Immature natural killer cell (primary cell): ENCODE results near the gene ENO1. TPM values are rescaled to one million over a fixed set of nuclear protein-coding genes. Genes with fewer than 3 reads are reported as not detected.
"Not testable (repeated sequence)": the region's sequence is repeated elsewhere in the genome, so short reads cannot be mapped to it uniquely, and the experiment has no call there.

Source experiments
- DNase-seq, 3 donors: peaks; one replicate each; pipeline ENCODE4 v3.0.0; 2022; ENCODE audit warnings: mixed read lengths in 1 of 3
- H3K27ac Mint-ChIP-seq, 6 donors: one replicate each; pipeline ENCODE4 v1.8.0; 2020; ENCODE audit warnings: mixed read lengths in 6 of 6, mild to moderate bottlenecking in 5 of 6, inconsistent platforms in 4 of 6, moderate library complexity in 3 of 6
- H3K27me3 Mint-ChIP-seq, 3 donors: one replicate each; pipeline ENCODE4 v1.8.0; 2020 to 2021; ENCODE audit warnings: low read depth in 3 of 3, mild to moderate bottlenecking in 3 of 3, mixed read lengths in 3 of 3, moderate library complexity in 3 of 3, inconsistent platforms in 1 of 3
- H3K36me3 Mint-ChIP-seq, 3 donors: one replicate each; pipeline ENCODE4 v1.8.0; 2020; ENCODE audit warnings: mixed read lengths in 3 of 3, inconsistent platforms in 2 of 3, mild to moderate bottlenecking in 2 of 3
- H3K4me1 Mint-ChIP-seq, 2 donors: one replicate each; pipeline ENCODE4 v1.8.0; 2020; ENCODE audit warnings: inconsistent platforms in 2 of 2, mild to moderate bottlenecking in 2 of 2, mixed read lengths in 2 of 2, moderate library complexity in 1 of 2
- H3K4me3 Mint-ChIP-seq, 5 donors: one replicate each; pipeline ENCODE4 v1.8.0; 2020; ENCODE audit warnings: mild to moderate bottlenecking in 5 of 5, mixed read lengths in 5 of 5, inconsistent platforms in 3 of 5, moderate library complexity in 3 of 5
- H3K9me3 Mint-ChIP-seq, 6 donors: one replicate each; pipeline ENCODE4 v1.8.0; 2020; ENCODE audit warnings: mild to moderate bottlenecking in 6 of 6, mixed read lengths in 6 of 6, inconsistent platforms in 4 of 6, moderate library complexity in 3 of 6
- polyA plus RNA-seq, 3 donors: library from polyadenylated mRNA; unstranded; fragments of 300-500 nt; fragmentation: Illumina TruSeq; gene quantifications; one replicate each; pipeline ENCODE4 v1.2.3, GENCODE V29; 2021

ENO1 gene
- polyA plus RNA-seq = 100 to 1,000 TPM; 856 to 982 (median 955) TPM

DNA sequence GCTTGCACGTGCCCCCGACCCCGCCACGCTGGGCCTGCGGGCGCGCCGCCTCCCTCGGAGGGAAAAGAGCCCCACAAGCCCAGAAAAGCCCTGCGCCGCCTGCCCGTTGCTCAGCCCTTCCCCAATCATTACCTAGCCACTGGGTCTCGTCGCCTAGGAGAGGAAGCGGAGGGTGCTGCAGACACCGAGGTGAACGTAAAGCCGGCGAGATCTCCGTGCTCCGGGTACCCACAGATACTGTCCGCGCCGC is at the start of gene ENO1:
TSS of gene ENO1 (minus strand) at position 239 of the 250 bp plus-strand sequence. CDS start 3,778 bp downstream, outside the sequence.
- DNase-seq = no peak
- Mint-ChIP-seq H3K27me3 (peaks cover 5 to 25% (median 24%) of the 10 kb centered on the region in 3 donors), H3K4me1 (peaks cover 47 to 56% of the 10 kb centered on the region in 2 donors), H3K9me3 (peaks cover 0 to 2% (median 0%) of the 10 kb centered on the region in 6 donors), H3K27ac (peak within 1 kb of the TSS; percentile 95 to 98 (median 97)), H3K4me3 (peak within 1 kb of the TSS; percentile 92 to 95 (median 92)), H3K36me3 (peaks cover 0 to 7% (median 2%) of the 10 kb centered on the region in 3 donors)

DNA sequence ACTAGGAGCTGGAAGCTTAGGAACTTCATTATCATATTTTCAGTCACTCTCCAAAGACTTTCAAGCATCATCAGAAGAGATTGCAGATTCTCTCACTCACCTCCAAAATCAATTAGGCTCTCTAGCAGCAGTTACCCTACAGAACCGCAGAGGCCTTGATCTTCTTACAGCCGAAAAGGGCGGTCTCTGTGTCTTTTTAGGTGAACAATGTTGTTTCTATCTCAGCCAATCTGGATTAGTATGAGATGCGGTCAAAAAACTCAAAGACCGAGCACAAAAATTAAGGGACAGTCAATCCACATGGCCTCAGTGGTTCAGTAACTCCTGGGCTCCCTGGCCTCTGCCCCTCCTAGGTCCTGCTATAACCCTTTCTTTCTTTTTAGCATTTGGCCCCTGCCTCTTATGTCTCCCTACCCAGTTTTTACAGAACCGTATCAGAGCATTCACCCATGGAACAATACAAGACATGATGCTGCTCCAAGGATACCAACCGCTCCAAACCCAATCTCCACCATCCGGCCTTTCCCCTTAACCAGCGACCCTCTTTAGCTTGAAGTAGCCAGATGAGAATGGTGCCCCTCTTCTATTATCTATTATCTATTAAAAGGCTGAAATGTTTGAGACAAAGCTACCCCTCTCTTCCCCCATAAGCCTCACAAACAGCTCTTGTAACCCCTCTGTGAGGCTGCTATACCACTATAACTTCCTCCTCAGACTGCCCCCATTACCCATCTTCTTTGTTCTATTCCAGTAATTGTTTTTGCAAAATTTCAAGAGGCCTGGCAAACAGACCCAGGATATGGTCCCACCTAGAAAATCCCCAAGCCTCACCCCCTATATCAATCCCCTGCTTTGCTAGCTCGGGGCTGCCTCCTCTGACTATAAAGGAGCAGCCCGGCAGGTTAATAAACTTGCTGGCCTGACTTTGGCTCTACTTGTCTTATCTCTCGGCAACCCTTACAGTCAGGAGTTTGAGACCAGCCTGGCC is 48.5 kb upstream of the ENO1 start:
- no peaks in the 10 kb centered on the region for H3K9me3 Mint-ChIP-seq
- H3K36me3 Mint-ChIP-seq = no peaks in the 10 kb centered on the region
- no peak for DNase-seq
- H3K4me1 Mint-ChIP-seq = no peaks in the 10 kb centered on the region
- no peak overlapping the region for H3K4me3 Mint-ChIP-seq
- no peak overlapping the region for H3K27ac Mint-ChIP-seq
- H3K27me3 Mint-ChIP-seq = no peaks in the 10 kb centered on the region

DNA sequence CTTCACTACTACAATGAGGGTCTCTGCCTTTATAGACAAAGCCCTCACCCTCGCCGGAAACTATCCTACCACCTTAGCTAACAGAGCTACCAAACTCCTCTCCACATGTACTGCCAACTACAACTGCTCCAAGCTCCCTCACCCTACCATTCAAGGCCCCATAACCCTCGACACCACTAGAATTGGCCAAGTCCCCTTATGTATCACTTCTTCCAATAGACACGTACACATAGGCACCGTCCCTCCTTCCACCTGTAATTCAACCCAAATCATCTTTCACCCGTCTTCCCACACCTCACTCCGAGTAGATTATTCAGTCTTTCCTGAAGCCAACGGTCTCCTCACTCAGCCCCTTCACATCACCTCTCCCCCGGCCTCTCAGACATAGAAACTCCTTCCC is 47.5 kb upstream of the ENO1 start:
- H3K27me3 Mint-ChIP-seq = no peaks in the 10 kb centered on the region
- no peaks in the 10 kb centered on the region for H3K36me3 Mint-ChIP-seq
- no peak overlapping the region for H3K27ac Mint-ChIP-seq
- H3K9me3 Mint-ChIP-seq = no peaks in the 10 kb centered on the region
- no peak overlapping the region for H3K4me3 Mint-ChIP-seq
- peaks cover 7 to 9% of the 10 kb centered on the region in 2 donors for H3K4me1 Mint-ChIP-seq
- no peak for DNase-seq

DNA sequence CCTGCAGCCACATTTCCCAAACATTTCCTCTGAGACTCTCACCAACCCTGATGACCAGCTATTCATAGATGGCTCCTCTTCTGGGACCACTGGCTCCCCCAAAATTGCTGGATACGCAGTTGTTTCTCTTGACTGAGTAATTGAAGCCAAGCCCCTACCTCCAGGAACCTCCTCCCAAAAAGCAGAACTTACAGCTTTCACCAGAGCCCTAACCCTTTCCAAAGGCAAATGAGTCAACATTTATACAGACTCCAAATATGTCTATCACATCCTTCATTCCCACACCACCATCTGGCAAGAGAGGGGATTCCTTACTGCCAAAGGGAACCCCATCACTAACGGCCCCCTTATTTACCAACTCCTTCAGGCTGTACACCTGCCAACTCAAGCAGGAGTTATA is 46.9 kb upstream of the ENO1 start:
- Mint-ChIP-seq H3K36me3 (no peaks in the 10 kb centered on the region), H3K4me3 (no peak overlapping the region), H3K27ac (no peak overlapping the region), H3K4me1 (peaks cover 12 to 14% of the 10 kb centered on the region in 2 donors), H3K27me3 (no peaks in the 10 kb centered on the region), H3K9me3 (no peaks in the 10 kb centered on the region)
- no peak for DNase-seq

DNA sequence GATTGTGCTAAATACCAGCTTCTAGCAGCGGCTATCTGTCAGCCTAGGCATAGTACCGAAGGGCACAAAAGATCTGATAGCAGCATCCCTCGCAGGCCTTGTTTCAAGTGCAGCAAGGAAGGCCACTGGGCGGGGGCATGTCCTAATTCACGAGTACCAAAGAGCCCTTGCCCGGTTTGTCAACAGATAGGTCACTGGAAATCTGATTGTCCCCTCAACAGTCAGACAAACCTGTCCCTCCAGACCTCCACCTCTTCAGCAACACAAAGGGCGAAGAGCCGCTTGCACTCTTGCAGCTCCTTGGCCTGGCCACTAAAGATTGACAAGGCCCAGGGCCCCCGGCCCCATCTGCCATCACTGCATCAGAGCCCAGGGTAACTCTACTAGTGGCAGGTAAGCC is 44.5 kb upstream of the ENO1 start:
- no peak for DNase-seq

DNA sequence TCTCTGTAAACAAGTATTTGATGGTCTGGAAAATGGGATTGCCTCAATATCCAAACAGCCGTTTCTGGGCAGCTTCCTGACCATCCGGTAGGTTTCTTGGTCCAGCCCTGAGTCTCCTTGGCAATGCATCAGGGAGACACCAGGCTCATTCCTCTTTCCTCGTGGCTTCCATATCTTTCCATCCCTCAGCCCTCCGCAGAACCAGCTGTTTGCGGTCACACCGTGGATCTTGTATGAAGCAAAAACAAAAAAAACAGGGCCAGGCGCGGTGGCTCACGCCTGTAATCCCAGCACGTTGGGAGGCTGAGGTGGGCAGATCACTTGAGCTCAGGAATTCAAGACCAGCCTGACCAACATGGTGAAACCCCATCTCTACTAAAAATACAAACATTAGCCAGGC is 39.0 kb upstream of the ENO1 start:
- H3K9me3 Mint-ChIP-seq, H3K27ac Mint-ChIP-seq, DNase-seq, H3K4me3 Mint-ChIP-seq, H3K27me3 Mint-ChIP-seq, H3K36me3 Mint-ChIP-seq: not testable (repeated sequence)
- H3K4me1 Mint-ChIP-seq = peaks cover 16% of the 10 kb centered on the region in 2 donors

More for the DNA sequence above, 44.5 kb upstream of the ENO1 start:
- no peak overlapping the region for H3K4me3 Mint-ChIP-seq
- H3K27ac Mint-ChIP-seq = no peak overlapping the region
- no peaks in the 10 kb centered on the region for H3K36me3 Mint-ChIP-seq
- no peaks in the 10 kb centered on the region for H3K9me3 Mint-ChIP-seq
- H3K4me1 Mint-ChIP-seq = peaks cover 16% of the 10 kb centered on the region in 2 donors
- peaks cover 0 to under 1% (median 0%) of the 10 kb centered on the region in 3 donors for H3K27me3 Mint-ChIP-seq

DNA sequence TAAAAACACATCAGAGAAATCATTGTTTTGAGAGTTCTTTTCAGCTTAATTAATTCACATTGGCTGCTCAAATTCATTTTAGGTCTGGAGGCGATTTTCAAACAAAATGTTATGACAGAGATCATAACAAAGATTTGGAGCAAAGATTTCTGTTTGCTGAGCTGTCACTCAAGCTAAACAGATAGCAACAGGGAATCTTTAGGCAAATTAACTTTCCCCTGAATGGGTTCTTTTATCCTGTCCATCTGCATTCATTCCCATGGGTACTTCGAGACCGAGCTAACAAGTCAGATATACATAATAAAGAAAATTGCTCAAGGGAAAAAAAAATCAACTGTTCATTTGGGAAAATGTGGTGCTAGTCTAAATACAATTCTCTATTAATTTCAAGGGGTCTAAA is 37.0 kb upstream of the ENO1 start:
- H3K4me1 Mint-ChIP-seq = peaks cover 2 to 4% of the 10 kb centered on the region in 2 donors
- H3K9me3 Mint-ChIP-seq = no peaks in the 10 kb centered on the region
- no peaks in the 10 kb centered on the region for H3K36me3 Mint-ChIP-seq
- peaks cover 0 to 4% (median 0%) of the 10 kb centered on the region in 3 donors for H3K27me3 Mint-ChIP-seq
- H3K4me3 Mint-ChIP-seq = no peak overlapping the region
- H3K27ac Mint-ChIP-seq = peak overlapping the region in 1 of 6 donors; percentile 33
- no peak for DNase-seq

DNA sequence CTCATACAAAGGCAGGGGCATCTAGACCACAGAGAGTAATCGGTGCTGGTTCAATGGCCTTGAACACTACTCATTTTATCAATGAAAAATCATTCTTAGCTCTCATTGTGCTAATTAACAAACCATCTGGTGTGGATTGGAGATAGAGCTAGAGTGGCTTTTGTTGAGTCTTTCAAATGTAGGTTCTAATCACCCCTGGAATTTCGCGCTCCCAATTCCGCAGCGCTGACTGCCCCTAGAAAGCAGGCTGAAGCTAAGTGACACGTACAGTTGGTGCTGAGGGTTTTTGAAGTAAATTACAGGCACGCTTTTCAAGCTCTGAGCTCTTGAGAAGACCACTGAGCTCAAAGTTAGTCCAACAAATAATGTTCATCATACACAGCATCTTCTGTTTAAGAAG is 36.0 kb upstream of the ENO1 start:
- H3K4me3 Mint-ChIP-seq = no peak overlapping the region
- peaks cover 0 to 2% of the 10 kb centered on the region in 2 donors for H3K4me1 Mint-ChIP-seq
- no peak overlapping the region for H3K27ac Mint-ChIP-seq
- DNase-seq = no peak
- H3K27me3 Mint-ChIP-seq = peaks cover 0 to 4% (median 0%) of the 10 kb centered on the region in 3 donors
- no peaks in the 10 kb centered on the region for H3K9me3 Mint-ChIP-seq
- no peaks in the 10 kb centered on the region for H3K36me3 Mint-ChIP-seq

DNA sequence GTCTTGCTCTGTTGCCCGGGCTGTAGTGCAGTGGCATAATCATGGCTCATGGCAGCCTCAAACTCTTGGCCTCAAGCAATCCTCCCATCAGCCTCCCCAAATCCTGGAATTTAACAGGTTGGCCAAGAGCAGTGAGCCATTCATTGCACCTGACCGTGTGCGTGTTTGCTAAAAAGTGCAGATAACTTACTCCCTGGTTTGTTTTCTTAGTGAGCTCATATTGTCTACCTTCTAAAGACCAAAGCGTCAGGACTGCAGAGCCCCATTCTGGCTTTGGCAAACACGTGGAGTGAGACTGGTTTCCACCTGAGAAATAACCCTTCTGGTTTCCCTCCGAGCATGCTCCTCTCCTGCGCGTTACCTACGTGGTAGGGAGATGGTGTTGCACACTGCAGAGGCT is 35.0 kb upstream of the ENO1 start:
- Mint-ChIP-seq H3K27ac (no peak overlapping the region), H3K9me3 (no peaks in the 10 kb centered on the region)

DNA sequence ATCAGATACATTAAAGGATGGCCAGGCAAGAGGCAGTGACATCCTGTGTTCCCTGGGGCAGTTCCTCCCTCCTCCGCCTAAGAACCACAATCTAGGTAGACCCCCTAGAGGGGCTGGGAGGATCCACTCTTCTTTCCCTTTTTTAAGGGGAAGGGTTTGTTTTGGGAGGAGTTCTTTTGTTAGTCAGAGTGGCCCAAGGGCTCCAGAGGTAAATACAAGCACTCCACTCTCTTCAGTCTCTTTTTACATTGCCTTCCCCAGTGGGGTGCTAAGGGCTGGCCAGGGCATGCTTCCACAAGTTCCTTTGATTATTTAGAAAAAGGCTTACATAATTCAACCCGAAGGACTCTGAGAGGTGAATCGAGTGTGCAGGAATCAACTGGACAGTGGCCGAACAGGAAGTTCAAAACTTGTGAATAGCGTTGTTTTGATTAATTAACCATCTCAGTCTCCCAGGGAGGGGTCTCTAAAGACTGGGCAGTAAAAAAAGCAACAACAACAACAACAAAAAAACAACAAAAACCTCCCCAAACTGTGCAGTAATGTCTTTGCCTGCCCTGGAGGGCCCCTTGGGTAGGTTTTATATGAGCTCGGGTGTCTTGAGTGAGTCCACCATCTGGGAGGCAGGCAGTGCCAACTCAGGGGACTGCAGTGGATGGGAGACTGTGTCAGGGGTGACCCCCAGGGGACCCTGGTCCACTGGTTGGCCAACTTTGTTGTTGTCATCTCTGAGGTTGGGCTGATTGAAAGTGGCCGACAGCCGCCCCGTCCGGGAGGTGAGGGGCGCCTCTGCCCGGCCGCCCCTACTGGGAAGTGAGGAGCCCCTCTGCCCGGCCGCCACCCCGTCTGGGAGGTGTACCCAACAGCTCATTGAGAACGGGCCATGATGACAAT is 33.2 kb upstream of the ENO1 start:
- Mint-ChIP-seq H3K4me1 (no peaks in the 10 kb centered on the region), H3K4me3 (no peak overlapping the region), H3K27ac (no peak overlapping the region)

More for the DNA sequence above, 35.0 kb upstream of the ENO1 start:
- H3K27me3 Mint-ChIP-seq = peaks cover 0 to 4% (median 0%) of the 10 kb centered on the region in 3 donors
- peaks cover 0 to 2% of the 10 kb centered on the region in 2 donors for H3K4me1 Mint-ChIP-seq
- H3K4me3 Mint-ChIP-seq = no peak overlapping the region
- H3K36me3 Mint-ChIP-seq = no peaks in the 10 kb centered on the region
- no peak for DNase-seq

DNA sequence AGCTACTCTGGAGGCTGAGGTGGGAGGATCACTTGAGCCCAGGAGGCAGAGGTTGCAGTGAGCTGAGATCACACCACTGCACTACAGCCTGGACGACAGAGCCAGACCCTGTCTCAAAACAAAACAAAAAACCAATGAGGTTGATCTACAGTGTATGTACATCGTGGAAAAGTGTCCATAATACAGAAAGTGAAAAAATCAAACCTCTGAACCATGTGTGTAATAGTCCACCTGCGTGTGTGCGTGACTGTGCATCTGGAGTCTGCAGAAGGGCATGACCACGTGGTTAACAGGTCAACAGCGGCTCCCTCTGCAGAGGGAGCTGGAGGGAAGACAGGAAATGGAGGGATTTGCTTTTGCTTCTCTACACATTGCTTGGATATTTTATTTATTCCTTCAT is 32.4 kb upstream of the ENO1 start:
- H3K4me1 Mint-ChIP-seq = no peaks in the 10 kb centered on the region

More for the DNA sequence above, 33.2 kb upstream of the ENO1 start:
- no peak for DNase-seq
- H3K27me3 Mint-ChIP-seq = peaks cover 0 to 2% (median 1%) of the 10 kb centered on the region in 3 donors
- H3K36me3 Mint-ChIP-seq = no peaks in the 10 kb centered on the region
- H3K9me3 Mint-ChIP-seq = no peaks in the 10 kb centered on the region

DNA sequence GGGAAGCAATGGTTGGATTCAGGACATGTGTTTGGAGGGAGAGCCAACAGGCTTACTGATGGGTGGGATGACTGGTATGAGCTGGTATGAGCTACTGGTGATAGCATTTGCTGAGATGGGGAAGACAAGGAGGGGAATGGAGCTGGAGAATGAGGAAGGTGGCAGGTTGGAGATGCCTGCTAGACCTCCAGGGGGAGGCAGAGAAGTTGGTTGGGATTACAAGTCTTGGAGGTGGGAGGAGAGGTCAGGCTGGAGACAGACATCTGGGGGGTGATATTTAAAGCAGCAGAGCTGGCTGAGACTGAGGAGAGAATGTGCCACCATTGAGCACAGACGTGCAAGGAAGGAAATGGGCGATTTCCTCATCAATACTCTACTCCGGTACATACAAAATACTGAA is 31.8 kb upstream of the ENO1 start:
- Mint-ChIP-seq H3K27ac (no peak overlapping the region), H3K27me3 (peaks cover 0 to 2% (median 1%) of the 10 kb centered on the region in 3 donors), H3K36me3 (no peaks in the 10 kb centered on the region), H3K4me1 (no peaks in the 10 kb centered on the region), H3K9me3 (no peaks in the 10 kb centered on the region), H3K4me3 (no peak overlapping the region)
- DNase-seq = no peak

More for the DNA sequence above, 32.4 kb upstream of the ENO1 start:
- no peaks in the 10 kb centered on the region for H3K9me3 Mint-ChIP-seq
- peaks cover 0 to 2% (median 1%) of the 10 kb centered on the region in 3 donors for H3K27me3 Mint-ChIP-seq
- no peaks in the 10 kb centered on the region for H3K36me3 Mint-ChIP-seq
- H3K4me3 Mint-ChIP-seq = no peak overlapping the region
- H3K27ac Mint-ChIP-seq = no peak overlapping the region
- no peak for DNase-seq

DNA sequence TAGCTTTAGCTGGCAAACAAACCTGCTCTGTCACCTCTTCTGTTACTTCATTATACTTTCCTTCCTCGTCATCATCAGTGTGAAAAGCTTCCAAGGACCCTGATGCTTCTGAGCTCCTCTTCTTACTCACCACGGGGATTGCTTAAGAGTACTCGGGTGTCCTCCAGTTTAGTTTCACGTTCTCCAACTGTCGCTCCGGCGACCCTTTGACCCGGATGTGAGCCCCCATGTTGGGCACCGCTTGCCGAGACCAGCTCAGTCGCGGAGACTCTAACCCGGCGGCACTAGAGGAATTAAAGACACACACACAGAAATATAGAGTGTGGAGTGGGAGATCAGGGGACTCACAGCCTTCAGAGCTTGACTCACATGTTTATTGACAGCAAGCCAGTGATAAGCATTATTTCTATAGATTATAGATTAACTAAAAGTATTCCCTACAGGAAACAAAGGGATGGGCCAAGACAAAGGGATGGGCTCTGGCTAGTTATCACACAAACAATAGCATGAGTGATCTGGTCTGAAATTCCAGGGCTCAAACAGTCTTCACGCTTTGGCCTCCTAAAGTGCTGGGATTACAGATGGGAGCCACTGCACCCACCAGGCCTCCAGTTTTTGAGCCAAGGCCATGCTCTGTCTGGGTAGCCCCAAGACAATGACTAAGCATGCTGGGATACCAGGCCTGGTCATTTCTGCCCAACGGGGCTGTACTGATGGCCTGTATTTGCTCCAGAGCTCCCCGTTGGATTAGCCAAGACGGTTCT is 30.1 kb upstream of the ENO1 start:
- Mint-ChIP-seq H3K27me3 (peaks cover 0 to 2% (median 0%) of the 10 kb centered on the region in 3 donors), H3K9me3 (no peaks in the 10 kb centered on the region)

More for the DNA sequence above, 30.1 kb upstream of the ENO1 start:
- H3K4me1 Mint-ChIP-seq = no peaks in the 10 kb centered on the region
- H3K27ac Mint-ChIP-seq = no peak overlapping the region
- no peak for DNase-seq
- H3K4me3 Mint-ChIP-seq = no peak overlapping the region
- H3K36me3 Mint-ChIP-seq = no peaks in the 10 kb centered on the region
